CD14-positive monocyte (primary cell): ENCODE measurements around the gene AGAP1. TPM values are rescaled to one million over a fixed set of nuclear protein-coding genes. Genes with fewer than 3 reads are reported as not detected.

Source experiments
- DNase-seq, 3 donors: peaks; one replicate each; pipeline ENCODE4 v3.0.0-alpha.2; 2011 to 2022
- H2AFZ ChIP-seq: 2 replicates; pipeline ENCODE4 v1.6.0; 2012; ENCODE audit warnings: mild to moderate bottlenecking, low read depth, low read length, inconsistent platforms; ENCODE audit not compliant: insufficient read depth, poor library complexity, severe bottlenecking
- H3K27ac ChIP-seq, 2 donors: 1 replicate in 1 of 2; 2 replicates in 1 of 2; pipeline ENCODE4 v1.5.1; 2012 to 2013; ENCODE audit warnings: low read length in 2 of 2, control low read depth in 1 of 2, inconsistent platforms in 1 of 2, low read depth in 1 of 2, mild to moderate bottlenecking in 1 of 2
- H3K27me3 ChIP-seq, 2 donors: one replicate each; pipeline versions ENCODE4 v1.6.0 to v1.6.1; 2011 to 2013; ENCODE audit warnings: low read length in 2 of 2; ENCODE audit not compliant: control insufficient read depth in 2 of 2, insufficient read depth in 2 of 2
- H3K36me3 ChIP-seq, 2 donors: replicated peaks in 1 of 2; 1 replicate in 1 of 2; 2 replicates in 1 of 2; pipeline versions ENCODE4 v1.5.1 to v1.6.1; 2012 to 2013; ENCODE audit warnings: low read length in 2 of 2, control low read depth in 1 of 2, inconsistent platforms in 1 of 2, mild to moderate bottlenecking in 1 of 2; ENCODE audit not compliant: insufficient read depth in 2 of 2, control insufficient read depth in 1 of 2
- H3K4me1 ChIP-seq, 2 donors: 1 replicate in 1 of 2; 2 replicates in 1 of 2; pipeline versions ENCODE4 v1.5.1 to v1.6.1; 2012 to 2013; ENCODE audit warnings: low read length in 2 of 2, control low read depth in 1 of 2, inconsistent platforms in 1 of 2, mild to moderate bottlenecking in 1 of 2, moderate library complexity in 1 of 2; ENCODE audit not compliant: insufficient read depth in 2 of 2, control insufficient read depth in 1 of 2
- H3K4me2 ChIP-seq: replicated peaks from 2 replicates; pipeline ENCODE3; 2012; ENCODE audit warnings: low read length, moderate library complexity, mild to moderate bottlenecking; ENCODE audit not compliant: poor library complexity, severe bottlenecking; ENCODE audit errors: extremely low read depth
- H3K4me3 ChIP-seq, 3 experiments: fragments of 200-600 bp in 1 of 3; sonication (generic) in 1 of 3; replicated peaks in 1 of 3; 1 replicate in 2 of 3; 2 replicates in 1 of 3; pipeline ENCODE4 v1.5.1; 2011 to 2013; ENCODE audit warnings: low read length in 3 of 3, mild to moderate bottlenecking in 3 of 3, control low read depth in 2 of 3, low read depth in 2 of 3, inconsistent platforms in 1 of 3, moderate library complexity in 1 of 3
- H3K79me2 ChIP-seq: 2 replicates; pipeline ENCODE4 v1.6.0; 2012; ENCODE audit warnings: mild to moderate bottlenecking, control low read depth, inconsistent platforms, low read length, moderate library complexity; ENCODE audit not compliant: insufficient read depth
- H3K9ac ChIP-seq: 2 replicates; pipeline ENCODE4 v1.6.0; 2017; ENCODE audit warnings: low read length, mild to moderate bottlenecking; ENCODE audit not compliant: insufficient read depth, poor library complexity, severe bottlenecking
- H3K9me3 ChIP-seq, 2 donors: replicated peaks in 1 of 2; 1 replicate in 1 of 2; 2 replicates in 1 of 2; pipeline versions ENCODE4 v1.5.1 to v1.6.1; 2012 to 2013; ENCODE audit warnings: low read length in 2 of 2, control low read depth in 1 of 2; ENCODE audit not compliant: control insufficient read depth in 1 of 2, insufficient read depth in 1 of 2
- H4K20me1 ChIP-seq: 2 replicates; pipeline ENCODE4 v1.6.0; 2012; ENCODE audit warnings: mild to moderate bottlenecking, low read length, control low read depth, moderate library complexity; ENCODE audit not compliant: insufficient read depth
- H3K27ac Mint-ChIP-seq, 7 donors: one replicate each; pipeline ENCODE4 v1.8.0; 2020; ENCODE audit warnings: mild to moderate bottlenecking in 7 of 7, mixed read lengths in 7 of 7, moderate library complexity in 6 of 7, inconsistent platforms in 2 of 7
- H3K27me3 Mint-ChIP-seq, 3 donors: one replicate each; pipeline ENCODE4 v1.8.0; 2021 to 2022; ENCODE audit warnings: low read depth in 3 of 3, mild to moderate bottlenecking in 3 of 3, mixed read lengths in 3 of 3, moderate library complexity in 3 of 3, inconsistent platforms in 1 of 3
- H3K36me3 Mint-ChIP-seq, 2 donors: one replicate each; pipeline ENCODE4 v1.8.0; 2020; ENCODE audit warnings: mixed read lengths in 2 of 2, inconsistent platforms in 1 of 2, mild to moderate bottlenecking in 1 of 2
- H3K4me1 Mint-ChIP-seq: one replicate; pipeline ENCODE4 v1.8.0; 2020; ENCODE audit warnings: mild to moderate bottlenecking, mixed read lengths
- H3K4me3 Mint-ChIP-seq, 2 donors: one replicate each; pipeline ENCODE4 v1.8.0; 2020; ENCODE audit warnings: mild to moderate bottlenecking in 2 of 2, mixed read lengths in 2 of 2, moderate library complexity in 1 of 2
- H3K9me3 Mint-ChIP-seq, 7 donors: one replicate each; pipeline ENCODE4 v1.8.0; 2020 to 2022; ENCODE audit warnings: mixed read lengths in 7 of 7, mild to moderate bottlenecking in 6 of 7, moderate library complexity in 6 of 7, inconsistent platforms in 2 of 7
- WGBS: methylation state at CpG from one replicate; pipeline ENCODE4 v1.1.5; 2013; ENCODE audit warnings: missing lambda C conversion rate; ENCODE audit not compliant: insufficient coverage; 5-methylcytosine and 5-hydroxymethylcytosine counted together
- intact Hi-C, 2 donors: fragments of 100-400 bp; cut with micrococcal nuclease; formaldehyde crosslinking; loops; one replicate each; pipeline versions ENCODE4 v1.15.0 to v1.15.1; 2023
- polyA plus RNA-seq, 3 donors: library from polyadenylated mRNA; depleted of rRNA in 1 of 3; unstranded in 2 of 3; stranded (reverse) in 1 of 3; fragments of 300-500 nt in 2 of 3; fragments of >200 nt in 1 of 3; fragmentation: Illumina TruSeq in 2 of 3; gene quantifications; 1 replicate in 2 of 3; 2 replicates in 1 of 3; pipeline ENCODE4 v1.2.3, GENCODE V29; 2012 to 2021
- TF ChIP-seq, protein P1 (sequence below): fragments of 200-600 bp; IDR thresholded peaks from one replicate; pipeline ENCODE4 v1.8.0; 2022; ENCODE audit warnings: antibody characterized with exemption, mild to moderate bottlenecking

Gene AGAP1
- polyA plus RNA-seq, 3 donors = 0.12 TPM; not detected in 2

- Histone ChIP-seq H3K4me3 (no peak overlapping the region), H3K79me2 (no peaks in the 10 kb centered on the region)
- no peak for DNase-seq
Measured at GRCh38 chr2:236026841-236027240, 533.0 kb downstream of the AGAP1 start.

DNA sequence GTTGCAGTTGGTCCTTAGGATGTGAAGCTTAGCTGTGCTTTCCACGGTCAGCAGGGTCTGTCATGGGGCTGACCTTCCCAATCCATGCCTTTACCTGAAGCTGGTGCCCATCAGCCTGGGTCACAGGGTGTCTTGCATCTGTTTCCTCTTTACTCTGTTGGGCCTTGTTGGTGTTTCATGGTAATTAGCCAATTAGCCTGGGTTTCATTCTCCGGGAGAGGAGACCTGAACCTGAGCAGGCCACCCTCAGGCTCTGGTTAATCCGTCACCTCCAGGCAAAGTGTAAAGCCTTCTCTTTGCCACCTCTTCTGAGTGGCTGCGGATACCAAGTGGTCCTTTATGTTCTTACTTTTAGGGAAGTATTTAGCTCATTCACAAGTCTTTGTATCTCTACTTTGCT lies 534.2 kb downstream of the AGAP1 start:
- Mint-ChIP-seq H3K4me3 (no peak overlapping the region), H3K36me3 (no peaks in the 10 kb centered on the region), H3K4me1 (no peaks in the 10 kb centered on the region), H3K27ac (no peak overlapping the region), H3K9me3 (peaks cover 3 to 18% (median 9%) of the 10 kb centered on the region in 7 donors), H3K27me3 (peaks cover 2 to 8% (median 3%) of the 10 kb centered on the region in 3 donors)
- no peak overlapping the region for H3K4me2 ChIP-seq
- H3K9me3 ChIP-seq = peaks cover 0 to 6% of the 10 kb centered on the region in 2 donors
- TF ChIP-seq, protein P1, sequence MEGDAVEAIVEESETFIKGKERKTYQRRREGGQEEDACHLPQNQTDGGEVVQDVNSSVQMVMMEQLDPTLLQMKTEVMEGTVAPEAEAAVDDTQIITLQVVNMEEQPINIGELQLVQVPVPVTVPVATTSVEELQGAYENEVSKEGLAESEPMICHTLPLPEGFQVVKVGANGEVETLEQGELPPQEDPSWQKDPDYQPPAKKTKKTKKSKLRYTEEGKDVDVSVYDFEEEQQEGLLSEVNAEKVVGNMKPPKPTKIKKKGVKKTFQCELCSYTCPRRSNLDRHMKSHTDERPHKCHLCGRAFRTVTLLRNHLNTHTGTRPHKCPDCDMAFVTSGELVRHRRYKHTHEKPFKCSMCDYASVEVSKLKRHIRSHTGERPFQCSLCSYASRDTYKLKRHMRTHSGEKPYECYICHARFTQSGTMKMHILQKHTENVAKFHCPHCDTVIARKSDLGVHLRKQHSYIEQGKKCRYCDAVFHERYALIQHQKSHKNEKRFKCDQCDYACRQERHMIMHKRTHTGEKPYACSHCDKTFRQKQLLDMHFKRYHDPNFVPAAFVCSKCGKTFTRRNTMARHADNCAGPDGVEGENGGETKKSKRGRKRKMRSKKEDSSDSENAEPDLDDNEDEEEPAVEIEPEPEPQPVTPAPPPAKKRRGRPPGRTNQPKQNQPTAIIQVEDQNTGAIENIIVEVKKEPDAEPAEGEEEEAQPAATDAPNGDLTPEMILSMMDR = no peak
- no peak for DNase-seq
- no peaks in the 10 kb centered on the region for H4K20me1 ChIP-seq
- H3K79me2 ChIP-seq = no peaks in the 10 kb centered on the region
- H2AFZ ChIP-seq = no peak overlapping the region
- no peaks in the 10 kb centered on the region for H3K36me3 ChIP-seq
- no peaks in the 10 kb centered on the region for H3K4me1 ChIP-seq
- H3K27me3 ChIP-seq = no peaks in the 10 kb centered on the region
- intact Hi-C loops = no loop called here
- no peak overlapping the region for H3K9ac ChIP-seq
- 83% methylated on average over 2 of the region's 4 CpGs for WGBS
- no peak overlapping the region for H3K4me3 ChIP-seq
- no peak overlapping the region for H3K27ac ChIP-seq

More at GRCh38 chr2:236026841-236027240, 533.0 kb downstream of the AGAP1 start:
- H3K9ac ChIP-seq = no peak overlapping the region
- H4K20me1 ChIP-seq = no peaks in the 10 kb centered on the region
- WGBS = 92% methylated on average over 2 of the region's 4 CpGs
- peaks cover 0 to 6% of the 10 kb centered on the region in 2 donors for H3K9me3 ChIP-seq
- no peak overlapping the region for H3K4me2 ChIP-seq
- H3K36me3 ChIP-seq = no peaks in the 10 kb centered on the region
- H3K4me3 Mint-ChIP-seq = no peak overlapping the region
- H3K4me1 Mint-ChIP-seq = no peaks in the 10 kb centered on the region
- no peak overlapping the region for H3K27ac ChIP-seq
- TF ChIP-seq, protein P1 = no peak
- intact Hi-C loops = no loop called here
- no peaks in the 10 kb centered on the region for H3K27me3 ChIP-seq
- no peak overlapping the region for H3K27ac Mint-ChIP-seq
- peaks cover 0 to 12% (median 5%) of the 10 kb centered on the region in 7 donors for H3K9me3 Mint-ChIP-seq
- H3K4me1 ChIP-seq = no peaks in the 10 kb centered on the region
- no peak overlapping the region for H2AFZ ChIP-seq
- H3K36me3 Mint-ChIP-seq = no peaks in the 10 kb centered on the region
- peaks cover 2 to 8% (median 2%) of the 10 kb centered on the region in 3 donors for H3K27me3 Mint-ChIP-seq
